Measurements from ENCODE around the gene EEF2K. TPM values are rescaled to one million over a fixed set of nuclear protein-coding genes. Genes with fewer than 3 reads are reported as not detected.

Gene EEF2K
- total and polyA plus RNA-seq, 12 donors: 5.1 to 38.9 (median 21.9) TPM

DNA sequence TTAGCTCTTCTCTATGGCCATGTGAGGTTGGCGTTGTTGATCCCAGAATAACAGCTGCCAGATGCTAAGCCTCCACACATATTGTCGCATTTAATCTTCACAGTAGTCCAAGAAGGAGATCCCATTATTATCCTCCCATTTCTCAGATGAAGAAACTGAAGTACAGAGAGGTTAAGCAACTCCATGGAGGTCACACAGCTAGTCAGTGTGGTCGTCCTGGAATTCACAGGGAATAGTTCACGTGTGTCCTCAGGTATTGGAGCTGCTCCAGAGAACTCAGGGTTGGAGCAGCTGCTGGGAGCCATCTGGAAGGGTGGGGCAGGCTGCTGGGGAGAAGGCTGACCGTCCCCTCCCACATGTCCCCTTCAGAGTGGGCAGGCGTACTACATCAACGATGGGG is 24.2 kb upstream of the EEF2K start:
- TF ChIP-seq, protein P1, sequence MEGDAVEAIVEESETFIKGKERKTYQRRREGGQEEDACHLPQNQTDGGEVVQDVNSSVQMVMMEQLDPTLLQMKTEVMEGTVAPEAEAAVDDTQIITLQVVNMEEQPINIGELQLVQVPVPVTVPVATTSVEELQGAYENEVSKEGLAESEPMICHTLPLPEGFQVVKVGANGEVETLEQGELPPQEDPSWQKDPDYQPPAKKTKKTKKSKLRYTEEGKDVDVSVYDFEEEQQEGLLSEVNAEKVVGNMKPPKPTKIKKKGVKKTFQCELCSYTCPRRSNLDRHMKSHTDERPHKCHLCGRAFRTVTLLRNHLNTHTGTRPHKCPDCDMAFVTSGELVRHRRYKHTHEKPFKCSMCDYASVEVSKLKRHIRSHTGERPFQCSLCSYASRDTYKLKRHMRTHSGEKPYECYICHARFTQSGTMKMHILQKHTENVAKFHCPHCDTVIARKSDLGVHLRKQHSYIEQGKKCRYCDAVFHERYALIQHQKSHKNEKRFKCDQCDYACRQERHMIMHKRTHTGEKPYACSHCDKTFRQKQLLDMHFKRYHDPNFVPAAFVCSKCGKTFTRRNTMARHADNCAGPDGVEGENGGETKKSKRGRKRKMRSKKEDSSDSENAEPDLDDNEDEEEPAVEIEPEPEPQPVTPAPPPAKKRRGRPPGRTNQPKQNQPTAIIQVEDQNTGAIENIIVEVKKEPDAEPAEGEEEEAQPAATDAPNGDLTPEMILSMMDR (IDR thresholded peaks at IDR 0.05): no peak
- Histone ChIP-seq H3K27me3 (no peaks in the 10 kb centered on the region), H3K36me3 (no peaks in the 10 kb centered on the region), H3K9me3 (no peaks in the 10 kb centered on the region), H3K4me3 (no peak overlapping the region), H3K4me1 (no peaks in the 10 kb centered on the region), H3K27ac (no peak overlapping the region)
- no peak for DNase-seq
- intact Hi-C loops (cut with DNase I): loop anchor here in 5 of 10 donors (10.0 kb wide), 4 partner anchors 87 to 1027 kb away; partner anchors contain the start of genes DNAH3 (in 1 of the 5), LDAF1 (in 1 of the 5) and VWA3A (in 1 of the 5)
- WGBS, 2 donors: 81 to 85% methylated on average over 7 of the region's 7 CpGs
- no peak for ATAC-seq

DNA sequence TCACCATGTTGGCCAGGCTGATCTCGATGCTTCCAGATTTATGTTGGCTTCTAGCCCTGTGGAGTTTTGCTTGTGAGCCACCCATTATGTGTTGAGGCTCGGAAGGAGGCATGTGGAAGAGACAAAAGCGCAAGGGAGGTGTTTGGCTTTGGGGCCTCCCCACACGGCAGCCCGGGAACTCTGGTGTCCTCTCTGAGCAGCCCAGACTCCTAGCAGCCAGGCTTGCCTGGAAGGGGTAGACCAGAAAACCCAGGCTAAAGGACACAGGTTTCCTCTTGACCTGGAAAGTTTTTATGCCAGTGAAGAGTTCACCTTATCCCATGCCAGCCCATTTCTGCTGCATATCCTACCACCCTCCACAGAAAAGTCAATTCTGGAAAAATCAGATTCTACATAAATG is 22.7 kb upstream of the EEF2K start:
- no peak overlapping the region for H3K27ac ChIP-seq
- no peaks in the 10 kb centered on the region for H3K9me3 ChIP-seq
- H3K36me3 ChIP-seq: no peaks in the 10 kb centered on the region
- ATAC-seq: no peak
- no peak overlapping the region for H3K4me3 ChIP-seq
- no peak for DNase-seq
- H3K4me1 ChIP-seq: peaks cover 0 to 4% (median 2%) of the 10 kb centered on the region in 9 donors
- 90% methylated on average over 5 of the region's 5 CpGs for WGBS, 2 donors
- intact Hi-C loops (cut with DNase I): loop anchor here in 5 of 10 donors (10.0 kb wide), 4 partner anchors 89 to 1029 kb away; partner anchors contain the start of genes DNAH3 (in 1 of the 5), LDAF1 (in 1 of the 5) and VWA3A (in 1 of the 5)
- no peaks in the 10 kb centered on the region for H3K27me3 ChIP-seq
- TF ChIP-seq, protein P1 (IDR thresholded peaks at IDR 0.05): no peak

DNA sequence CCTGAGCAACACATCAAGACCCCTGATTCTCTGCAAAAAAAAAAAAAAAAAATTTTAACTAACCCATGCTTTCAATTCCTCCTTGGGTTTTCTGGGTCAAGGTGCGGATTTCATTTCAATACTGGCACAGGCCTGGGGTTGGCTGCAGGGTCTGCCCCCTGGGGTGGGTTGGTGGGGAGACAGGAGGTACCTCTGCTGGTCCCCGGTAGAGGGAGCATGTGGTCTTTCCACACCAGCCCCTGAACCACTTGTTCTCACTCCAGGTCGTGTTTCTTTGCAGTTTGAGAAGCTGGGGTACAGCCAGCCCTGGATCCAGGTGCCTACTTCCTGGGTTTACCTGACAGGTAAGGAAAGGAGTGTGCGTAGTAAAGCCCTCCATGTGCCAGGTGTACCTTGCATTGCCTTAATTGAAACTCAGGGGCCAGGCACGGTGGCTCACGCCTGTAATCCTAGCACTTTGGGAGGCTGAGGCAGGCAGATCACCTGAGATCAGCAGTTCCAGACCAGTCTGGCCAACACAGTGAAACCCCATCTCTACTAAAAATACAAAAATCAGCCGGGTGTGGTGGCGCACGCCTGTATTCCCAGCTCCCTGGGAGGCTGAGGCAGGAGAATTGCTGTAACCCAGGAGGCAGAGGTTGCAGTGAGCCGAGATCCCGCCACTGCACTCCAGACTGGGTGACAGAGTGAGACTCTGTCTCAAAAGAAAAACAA is 22.0 kb upstream of the EEF2K start:
- no peak overlapping the region for H3K4me3 ChIP-seq
- no peaks in the 10 kb centered on the region for H3K9me3 ChIP-seq
- H3K27me3 ChIP-seq: no peaks in the 10 kb centered on the region
- TF ChIP-seq, protein P1 (IDR thresholded peaks at IDR 0.05): peak in 2 of 9 donors; percentile 6 to 13
- DNase-seq (no peak), ATAC-seq (no peak)
- intact Hi-C loops (cut with DNase I): loop anchor here in 6 of 10 donors (2.0 to 10.0 kb wide), 5 partner anchors 89 to 1029 kb away; partner anchors contain the start of genes DNAH3 (in 1 of the 6), LDAF1 (in 1 of the 6) and VWA3A (in 1 of the 6)
- no peaks in the 10 kb centered on the region for H3K36me3 ChIP-seq
- H3K27ac ChIP-seq: no peak overlapping the region
- WGBS, 2 donors: 85 to 86% methylated on average over 11 of the region's 11 CpGs
- peaks cover under 1 to 11% (median 9%) of the 10 kb centered on the region in 9 donors for H3K4me1 ChIP-seq

DNA sequence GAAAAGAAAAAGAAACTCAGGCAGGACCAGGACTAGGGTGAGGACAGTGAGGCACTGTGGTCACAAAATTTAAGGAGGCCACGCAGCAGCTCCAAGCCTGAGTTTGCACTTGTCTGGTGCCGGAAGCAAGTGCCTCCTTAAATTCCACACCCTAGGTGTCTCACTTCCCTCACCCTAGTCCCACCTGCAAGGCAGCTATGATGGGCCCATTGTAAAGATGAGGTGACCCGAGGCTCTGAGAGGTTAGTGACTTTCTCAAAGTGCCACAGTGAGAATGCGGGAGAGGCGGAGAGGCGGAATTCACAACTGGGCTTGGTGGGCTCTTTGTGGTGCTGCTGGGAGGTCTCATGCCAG is 21.5 kb upstream of the EEF2K start:
- intact Hi-C loops (cut with DNase I): loop anchor here in 6 of 10 donors (2.0 to 10.0 kb wide), 5 partner anchors 90 to 1030 kb away; partner anchors contain the start of genes DNAH3 (in 1 of the 6), LDAF1 (in 1 of the 6) and VWA3A (in 1 of the 6)
- WGBS, 2 donors: 91 to 94% methylated on average over 6 of the region's 6 CpGs
- no peak for DNase-seq
- ATAC-seq: no peak
- Histone ChIP-seq H3K4me1 (peaks cover 4 to 16% (median 14%) of the 10 kb centered on the region in 9 donors), H3K27me3 (no peaks in the 10 kb centered on the region), H3K9me3 (no peaks in the 10 kb centered on the region), H3K27ac (no peak overlapping the region), H3K4me3 (no peak overlapping the region), H3K36me3 (no peaks in the 10 kb centered on the region)
- TF ChIP-seq, protein P1 (IDR thresholded peaks at IDR 0.05): no peak

All from heart right ventricle (tissue), 16 donors.